H1 (cell line): ENCODE results near the gene PEX26. TPM values are rescaled to one million over a fixed set of nuclear protein-coding genes. Genes with fewer than 3 reads are reported as not detected.

Source experiments
- CTCF ChIA-PET: fragments of 300-600 bp; sonication (Branson Sonifier 250); formaldehyde crosslinking; loops from one replicate; lab custom pipeline; 2021; ENCODE audit not compliant: partially characterized antibody; lab: Charles Lee
- POLR2A ChIA-PET: fragments of 300-600 bp; sonication (Branson Sonifier 250); formaldehyde crosslinking; loops from one replicate; lab custom pipeline; 2021; ENCODE audit warnings: inconsistent platforms; ENCODE audit not compliant: partially characterized antibody; lab: Charles Lee
- DNase-seq, 2 experiments: peaks; one replicate each; pipeline versions ENCODE4 v3.0.0 to v3.0.0-alpha.2; 2010 to 2022; ENCODE audit warnings: low spot score in 2 of 2, low read depth in 1 of 2, mixed read lengths in 1 of 2
- FAIRE-seq: peaks from 2 replicates; lab custom pipeline; 2011; peaks lifted over from hg19 to GRCh38; lab: Jason Lieb, UNC
- H2AFZ ChIP-seq: 2 replicates; pipeline ENCODE4 v1.8.1; 2012; ENCODE audit warnings: low read length, inconsistent platforms
- H2AK5ac ChIP-seq: 2 replicates; pipeline ENCODE4 v1.6.1; 2013; ENCODE audit warnings: low read depth, low read length
- H2BK120ac ChIP-seq: replicated peaks from 2 replicates; pipeline ENCODE3; 2013; ENCODE audit warnings: low read depth, low read length, inconsistent platforms
- H2BK12ac ChIP-seq: 2 replicates; pipeline ENCODE4 v1.6.1; 2013; ENCODE audit warnings: low read depth, low read length
- H2BK15ac ChIP-seq: 2 replicates; pipeline ENCODE4 v1.6.1; 2013; ENCODE audit warnings: low read length
- H2BK20ac ChIP-seq: 2 replicates; pipeline ENCODE4 v1.6.1; 2013; ENCODE audit warnings: low read length
- H2BK5ac ChIP-seq: 2 replicates; pipeline ENCODE4 v1.6.1; 2013; ENCODE audit warnings: low read depth, low read length
- H3K14ac ChIP-seq: 2 replicates; pipeline ENCODE4 v1.6.1; 2013; ENCODE audit warnings: inconsistent platforms; ENCODE audit not compliant: insufficient read length
- H3K18ac ChIP-seq: 2 replicates; pipeline ENCODE4 v1.6.1; 2013; ENCODE audit warnings: low read length; ENCODE audit errors: extremely low read depth
- H3K23ac ChIP-seq: 2 replicates; pipeline ENCODE4 v1.6.1; 2013; ENCODE audit warnings: inconsistent platforms; ENCODE audit not compliant: insufficient read length
- H3K23me2 ChIP-seq: 2 replicates; pipeline ENCODE4 v1.6.1; 2013; ENCODE audit warnings: low read depth, low read length
- H3K27ac ChIP-seq: 2 replicates; pipeline ENCODE4 v1.6.1; 2011; ENCODE audit warnings: low read depth, low read length, inconsistent platforms
- H3K27me3 ChIP-seq, 4 experiments: replicated peaks in 1 of 4; 1 replicate in 1 of 4; 2 replicates in 3 of 4; pipeline versions ENCODE4 v1.6.1 to v1.8.1; 2011 to 2013; ENCODE audit warnings: low read length in 3 of 4, mild to moderate bottlenecking in 3 of 4, inconsistent platforms in 2 of 4, mixed read lengths in 2 of 4, moderate library complexity in 1 of 4; ENCODE audit not compliant: control insufficient read depth in 3 of 4, insufficient read depth in 3 of 4; ENCODE audit errors: extremely low read depth in 1 of 4
- H3K36me3 ChIP-seq, 4 experiments: 2 replicates each; pipeline versions ENCODE4 v1.6.1 to v1.8.1; 2011 to 2013; ENCODE audit warnings: mild to moderate bottlenecking in 4 of 4, low read length in 3 of 4, moderate library complexity in 2 of 4, control low read depth in 1 of 4, inconsistent platforms in 1 of 4; ENCODE audit not compliant: insufficient read depth in 4 of 4, control insufficient read depth in 2 of 4
- H3K4ac ChIP-seq: replicated peaks from 2 replicates; pipeline ENCODE3; 2013; ENCODE audit warnings: low read length, low read depth, mixed read lengths, inconsistent platforms; ENCODE audit not compliant: insufficient read length
- H3K4me1 ChIP-seq, 4 experiments: replicated peaks in 1 of 4; 1 replicate in 1 of 4; 2 replicates in 3 of 4; pipeline versions ENCODE4 v1.6.1 to v1.8.1; 2011 to 2013; ENCODE audit warnings: low read length in 3 of 4, inconsistent platforms in 2 of 4, mixed read lengths in 1 of 4; ENCODE audit not compliant: insufficient read depth in 4 of 4, control insufficient read depth in 3 of 4
- H3K4me2 ChIP-seq, 2 experiments: 2 replicates each; pipeline versions ENCODE4 v1.6.1 to v1.8.1; 2011 to 2013; ENCODE audit warnings: low read depth in 2 of 2, low read length in 2 of 2, control low read depth in 1 of 2, inconsistent platforms in 1 of 2, mild to moderate bottlenecking in 1 of 2; ENCODE audit not compliant: insufficient read depth in 1 of 2
- H3K4me3 ChIP-seq, 4 experiments: fragments of 200-600, 300-600 bp in 1 of 4; sonication (generic), shearing (Covaris generic), sonication (Bioruptor Twin) in 1 of 4; 2 replicates each; pipeline versions ENCODE4 v1.5.1 to v1.8.1; 2011 to 2016; ENCODE audit warnings: low read length in 4 of 4, low read depth in 3 of 4, control low read depth in 2 of 4, inconsistent platforms in 2 of 4, mild to moderate bottlenecking in 2 of 4, mixed read lengths in 1 of 4, moderate library complexity in 1 of 4; ENCODE audit not compliant: insufficient read depth in 2 of 4; ENCODE audit errors: extremely low read depth in 1 of 4
- H3K56ac ChIP-seq: replicated peaks from 2 replicates; pipeline ENCODE3; 2013; ENCODE audit warnings: low read depth, mild to moderate bottlenecking, mixed read lengths, low read length, inconsistent platforms; ENCODE audit not compliant: insufficient read length
- H3K79me1 ChIP-seq: 2 replicates; pipeline ENCODE4 v1.6.1; 2013; ENCODE audit warnings: low read depth, low read length, control low read depth
- H3K79me2 ChIP-seq, 2 experiments: 2 replicates each; pipeline versions ENCODE4 v1.6.1 to v1.8.1; 2012 to 2013; ENCODE audit warnings: low read length in 2 of 2, mild to moderate bottlenecking in 2 of 2, inconsistent platforms in 1 of 2; ENCODE audit not compliant: insufficient read depth in 2 of 2, control insufficient read depth in 1 of 2
- H3K9ac ChIP-seq, 4 experiments: replicated peaks in 1 of 4; 1 replicate in 1 of 4; 2 replicates in 3 of 4; pipeline versions ENCODE4 v1.6.1 to v1.8.1; 2011 to 2013; ENCODE audit warnings: low read depth in 3 of 4, low read length in 3 of 4, control low read depth in 2 of 4, mild to moderate bottlenecking in 2 of 4, moderate library complexity in 2 of 4, inconsistent platforms in 1 of 4; ENCODE audit errors: extremely low read depth in 1 of 4
- H3K9me3 ChIP-seq, 2 experiments: 2 replicates each; pipeline versions ENCODE4 v1.6.1 to v1.8.1; 2012 to 2013; ENCODE audit warnings: mild to moderate bottlenecking in 2 of 2, moderate library complexity in 2 of 2, control low read depth in 1 of 2, inconsistent platforms in 1 of 2, low read depth in 1 of 2, low read length in 1 of 2, mixed read lengths in 1 of 2; ENCODE audit not compliant: insufficient read depth in 2 of 2
- H4K20me1 ChIP-seq, 2 experiments: replicated peaks in 1 of 2; 2 replicates each; pipeline versions ENCODE3 to v1.8.1; 2011 to 2013; ENCODE audit warnings: inconsistent platforms in 2 of 2, low read length in 2 of 2, mild to moderate bottlenecking in 1 of 2; ENCODE audit not compliant: insufficient read depth in 2 of 2, control insufficient read depth in 1 of 2
- H4K5ac ChIP-seq: 2 replicates; pipeline ENCODE4 v1.6.1; 2013; ENCODE audit warnings: low read length, low read depth, mixed read lengths, inconsistent platforms; ENCODE audit not compliant: insufficient read length
- H4K8ac ChIP-seq: 2 replicates; pipeline ENCODE4 v1.8.0; 2013; ENCODE audit warnings: mild to moderate bottlenecking, moderate library complexity, low read length, inconsistent platforms; ENCODE audit not compliant: insufficient read depth; ENCODE audit errors: extremely low read depth
- H4K91ac ChIP-seq: replicated peaks from 2 replicates; pipeline ENCODE3; 2013; ENCODE audit warnings: low read length, mixed read lengths, inconsistent platforms; ENCODE audit not compliant: insufficient read length
- ASH2L ChIP-seq: fragments of 200-600, 300-600 bp; sonication (generic); IDR thresholded peaks from one replicate; pipeline ENCODE4 v1.7.1; 2017; ENCODE audit warnings: low read length
- BACH1 ChIP-seq: IDR thresholded peaks from 2 replicates; pipeline ENCODE4 v1.6.1; 2012; ENCODE audit warnings: low read length, improper control_type of control experiment
- CHD2 ChIP-seq: IDR thresholded peaks from 2 replicates; pipeline ENCODE4 v1.6.1; 2012; ENCODE audit warnings: low read length, improper control_type of control experiment
- EGR1 ChIP-seq: IDR thresholded peaks from 2 replicates; pipeline ENCODE4 v1.6.1; 2011; ENCODE audit warnings: low read depth, low read length, borderline replicate concordance
- EP300 ChIP-seq, 2 experiments: IDR thresholded peaks; 1 replicate in 1 of 2; 2 replicates in 1 of 2; pipeline ENCODE4 v1.6.1; 2011 to 2012; ENCODE audit warnings: low read depth in 2 of 2, low read length in 2 of 2, mild to moderate bottlenecking in 2 of 2, borderline replicate concordance in 1 of 2, inconsistent platforms in 1 of 2, moderate library complexity in 1 of 2
- GABPA ChIP-seq: IDR thresholded peaks from 2 replicates; pipeline ENCODE4 v1.6.1; 2011; ENCODE audit warnings: mild to moderate bottlenecking, low read length, moderate library complexity, borderline replicate concordance; ENCODE audit not compliant: insufficient read depth
- HDAC2 ChIP-seq, 2 experiments: fragments of 300-600 bp in 1 of 2; sonication (generic) in 1 of 2; IDR thresholded peaks; 2 replicates each; pipeline ENCODE4 v1.6.1; 2011 to 2012; ENCODE audit warnings: low read depth in 2 of 2, low read length in 2 of 2, mild to moderate bottlenecking in 2 of 2, moderate library complexity in 2 of 2, borderline replicate concordance in 1 of 2, inconsistent platforms in 1 of 2
- JUN ChIP-seq: IDR thresholded peaks from 2 replicates; pipeline ENCODE4 v1.6.1; 2011; ENCODE audit warnings: low read depth, mild to moderate bottlenecking, improper control_type of control experiment, low read length
- KDM4A ChIP-seq: IDR thresholded peaks from one replicate; pipeline ENCODE4 v1.7.1; 2012; ENCODE audit warnings: low read depth, mild to moderate bottlenecking, moderate library complexity, low read length, inconsistent platforms; ENCODE audit not compliant: severe bottlenecking
- KDM5A ChIP-seq: fragments of 200-600 bp; IDR thresholded peaks from 2 replicates; pipeline ENCODE4 v1.7.1; 2012; ENCODE audit warnings: mild to moderate bottlenecking, low read length, inconsistent platforms, mixed read lengths
- POLR2A ChIP-seq, 2 experiments: IDR thresholded peaks; 1 replicate in 1 of 2; 2 replicates in 1 of 2; pipeline ENCODE4 v1.6.1; 2011; ENCODE audit warnings: low read depth in 2 of 2, low read length in 2 of 2, mild to moderate bottlenecking in 2 of 2; ENCODE audit errors: control extremely low read depth in 1 of 2
- RXRA ChIP-seq: IDR thresholded peaks from 2 replicates; pipeline ENCODE4 v1.6.1; 2011; ENCODE audit warnings: low read depth, mild to moderate bottlenecking, low read length, moderate library complexity; ENCODE audit not compliant: insufficient read depth
- SAP30 ChIP-seq: fragments of 300-600 bp; sonication (generic); IDR thresholded peaks from 2 replicates; pipeline ENCODE4 v1.7.1; 2012; ENCODE audit warnings: low read length, moderate library complexity, mild to moderate bottlenecking, inconsistent platforms; ENCODE audit not compliant: insufficient read depth, insufficient replicate concordance
- WGBS, 2 experiments: shearing (Covaris generic) in 1 of 2; methylation state at CpG; one replicate each; pipeline versions ENCODE4 v1.1.6 to v1.1.7; 2013 to 2015; ENCODE audit warnings: low lambda C conversion rate in 2 of 2, mixed read lengths in 2 of 2, inconsistent platforms in 1 of 2, low coverage in 1 of 2, missing lambda C conversion rate in 1 of 2; ENCODE audit not compliant: insufficient replicate concordance in 2 of 2, insufficient coverage in 1 of 2, insufficient read length in 1 of 2; ENCODE audit errors: extremely low coverage in 1 of 2, missing lambda C conversion rate in 1 of 2; 5-methylcytosine and 5-hydroxymethylcytosine counted together
- polyA plus RNA-seq, 7 experiments: library from polyadenylated mRNA; depleted of rRNA in 3 of 7; stranded (reverse) in 5 of 7; unstranded in 2 of 7; fragments of >200 nt in 5 of 7; fragments of 200-250 nt in 2 of 7; gene quantifications; 1 replicate in 5 of 7; 2 replicates in 1 of 7; 4 replicates in 1 of 7; pipeline versions ENCODE4 v1.2.1 to v1.2.3, GENCODE V29; 2011 to 2013; ENCODE audit warnings: missing spikeins in 2 of 7, mixed read lengths in 2 of 7
- total RNA-seq: library from RNA; stranded (reverse); fragmentation: NEBNext Ultra II Directional; extraction: Animal tissue kit (Norgen Biotek cat#: 25700); gene quantifications from 2 replicates; pipeline ENCODE4 v1.2.1, GENCODE V29; 2021

The PEX26 gene
- total and polyA plus RNA-seq, 2 of the 8 experiments (the other 6 are each of a cell fraction or from before 2014, with no cell fraction given) = 33.1 to 49.0 TPM

DNA sequence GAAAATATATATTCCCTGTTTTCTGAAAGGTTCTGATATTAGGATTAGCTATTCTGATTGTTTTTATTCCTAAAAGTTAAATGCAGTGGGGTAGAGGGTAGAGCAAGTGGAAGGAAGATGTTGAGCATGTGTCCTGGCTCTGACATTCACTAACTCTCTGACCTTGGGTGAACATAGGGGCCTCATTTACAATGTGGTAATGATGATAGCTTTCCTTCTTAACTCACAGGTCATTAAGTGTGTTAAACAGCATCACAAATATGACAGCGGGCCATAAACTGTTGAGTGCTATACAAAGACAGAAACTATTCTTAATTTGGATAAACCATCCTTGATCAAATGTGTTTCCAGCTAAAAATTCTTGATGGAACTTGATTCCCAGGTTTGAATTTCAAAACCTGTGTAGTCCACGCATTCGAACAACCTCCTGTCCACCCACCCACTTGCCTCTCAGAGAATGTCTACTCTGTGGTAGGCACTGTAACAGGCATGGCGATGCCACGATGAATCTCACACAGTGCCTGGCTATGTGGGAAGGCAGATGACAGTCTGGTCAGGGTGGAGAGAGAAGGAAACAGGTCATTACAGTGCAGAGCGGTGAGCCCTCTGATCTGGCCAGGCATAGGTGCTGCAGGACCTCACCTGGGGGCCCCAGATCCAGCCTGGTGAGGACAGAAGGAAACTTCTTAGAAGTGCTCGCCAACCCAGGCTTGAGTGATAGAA lies 19.3 kb upstream of the PEX26 start:
- H4K8ac ChIP-seq = no peak overlapping the region
- no peak overlapping the region for H3K18ac ChIP-seq
- no peak overlapping the region for H2AFZ ChIP-seq
- H2BK20ac ChIP-seq = no peak overlapping the region
- no peak overlapping the region; the same call in 1 of the 2 replicates for H2BK15ac ChIP-seq
- no peak overlapping the region for H3K4me3 ChIP-seq
- H3K79me1 ChIP-seq = no peaks in the 10 kb centered on the region
- H3K4ac ChIP-seq = no peak overlapping the region
- no peak overlapping the region for H3K56ac ChIP-seq
- no peak overlapping the region for H3K14ac ChIP-seq
- no peak overlapping the region for H4K5ac ChIP-seq
- peaks cover 0 to 3% (median 0%) of the 10 kb centered on the region in 4 experiments; a peak in 2 of 7 replicates for H3K4me1 ChIP-seq
- POLR2A ChIA-PET = no interaction called here
- H3K23me2 ChIP-seq = no peaks in the 10 kb centered on the region
- 0 out of 4 replicates have a peak, but pooled peaks cover 0 to 3% of the 10 kb centered on the region in 2 experiments for H3K9me3 ChIP-seq
- H4K20me1 ChIP-seq = no peaks in the 10 kb centered on the region
- H3K4me2 ChIP-seq = no peak overlapping the region
- DNase-seq (no peak), FAIRE-seq (no peak)
- no peak overlapping the region for H2BK120ac ChIP-seq
- H3K79me2 ChIP-seq = no peaks in the 10 kb centered on the region
- H3K23ac ChIP-seq = no peak overlapping the region
- no peak overlapping the region for H4K91ac ChIP-seq
- no peak overlapping the region for H2BK12ac ChIP-seq
- H2AK5ac ChIP-seq = no peak overlapping the region
- no peaks in the 10 kb centered on the region for H3K36me3 ChIP-seq
- CTCF ChIA-PET = interaction anchor here (0.9 to 3.4 kb wide), 3 partner anchors 15 to 228 kb away, joined by 3 to 20 read pairs (median 4); partner anchors contain the start of gene PEX26
- WGBS, 2 experiments = 90% methylated on average over 7 of the region's 7 CpGs; no CpG with 5 or more reads in 1 of the 2 experiments
- no peak overlapping the region for H3K27ac ChIP-seq
- no peaks in the 10 kb centered on the region; a peak in 1 of 7 replicates for H3K27me3 ChIP-seq
- no peak overlapping the region for H3K9ac ChIP-seq
- H2BK5ac ChIP-seq = no peak overlapping the region
- TF ChIP-seq POLR2A (IDR thresholded peaks at IDR 0.05; ENCODE audit: control extremely low read depth in 1 of 2, low read depth in 2 of 2, low read length in 2 of 2) (no peak), JUN (no peak), EGR1 (no peak), GABPA (no peak), HDAC2 (IDR thresholded peaks at IDR 0.05; ENCODE audit: borderline replicate concordance in 1 of 2, low read depth in 2 of 2, low read length in 2 of 2) (no peak), RXRA (no peak), EP300 (IDR thresholded peaks at IDR 0.05; ENCODE audit: borderline replicate concordance in 1 of 2, low read depth in 2 of 2, low read length in 2 of 2) (no peak), ASH2L (no peak), CHD2 (no peak), SAP30 (no peak), KDM5A (no peak), BACH1 (no peak), KDM4A (no peak)
